ENCODE measurements around the gene FRAT1.

DNA sequence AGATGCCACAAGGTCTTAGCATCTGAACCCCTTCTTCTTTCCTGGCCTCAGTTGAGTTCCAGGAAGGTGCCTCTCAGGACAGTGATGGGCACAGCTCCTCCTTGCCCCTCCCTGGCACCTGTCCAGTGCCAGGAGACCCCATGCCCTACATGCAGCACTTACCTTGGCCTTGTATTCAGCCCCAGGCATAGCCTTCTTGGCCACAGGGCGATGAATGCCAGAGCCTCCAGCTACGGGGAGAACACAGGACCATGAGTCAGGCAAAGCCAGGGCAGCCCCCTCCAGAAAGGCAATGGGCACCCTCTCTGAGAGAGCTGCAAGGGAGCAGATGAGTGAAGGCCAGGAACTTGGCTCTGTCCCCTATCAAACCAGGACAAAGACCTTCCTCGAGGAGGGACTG, 39.7 kb downstream of the FRAT1 start:
- TF ChIP-seq EP300 (IDR thresholded peaks at IDR 0.05; ENCODE audit: borderline replicate concordance in 1 of 2, low read depth in 1 of 2, low read length in 1 of 2) (no peak), JUND (IDR thresholded peaks at IDR 0.05) (no peak), GABPA (IDR thresholded peaks at IDR 0.05; ENCODE audit: low read depth) (no peak), TCF12 (IDR thresholded peaks at IDR 0.05) (no peak), FOSL2 (IDR thresholded peaks at IDR 0.05; ENCODE audit: borderline replicate concordance, low read depth) (no peak)
- TF ChIP-seq, protein P1, sequence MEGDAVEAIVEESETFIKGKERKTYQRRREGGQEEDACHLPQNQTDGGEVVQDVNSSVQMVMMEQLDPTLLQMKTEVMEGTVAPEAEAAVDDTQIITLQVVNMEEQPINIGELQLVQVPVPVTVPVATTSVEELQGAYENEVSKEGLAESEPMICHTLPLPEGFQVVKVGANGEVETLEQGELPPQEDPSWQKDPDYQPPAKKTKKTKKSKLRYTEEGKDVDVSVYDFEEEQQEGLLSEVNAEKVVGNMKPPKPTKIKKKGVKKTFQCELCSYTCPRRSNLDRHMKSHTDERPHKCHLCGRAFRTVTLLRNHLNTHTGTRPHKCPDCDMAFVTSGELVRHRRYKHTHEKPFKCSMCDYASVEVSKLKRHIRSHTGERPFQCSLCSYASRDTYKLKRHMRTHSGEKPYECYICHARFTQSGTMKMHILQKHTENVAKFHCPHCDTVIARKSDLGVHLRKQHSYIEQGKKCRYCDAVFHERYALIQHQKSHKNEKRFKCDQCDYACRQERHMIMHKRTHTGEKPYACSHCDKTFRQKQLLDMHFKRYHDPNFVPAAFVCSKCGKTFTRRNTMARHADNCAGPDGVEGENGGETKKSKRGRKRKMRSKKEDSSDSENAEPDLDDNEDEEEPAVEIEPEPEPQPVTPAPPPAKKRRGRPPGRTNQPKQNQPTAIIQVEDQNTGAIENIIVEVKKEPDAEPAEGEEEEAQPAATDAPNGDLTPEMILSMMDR (IDR thresholded peaks at IDR 0.05) = no peak
- TF ChIP-seq, protein P2, sequence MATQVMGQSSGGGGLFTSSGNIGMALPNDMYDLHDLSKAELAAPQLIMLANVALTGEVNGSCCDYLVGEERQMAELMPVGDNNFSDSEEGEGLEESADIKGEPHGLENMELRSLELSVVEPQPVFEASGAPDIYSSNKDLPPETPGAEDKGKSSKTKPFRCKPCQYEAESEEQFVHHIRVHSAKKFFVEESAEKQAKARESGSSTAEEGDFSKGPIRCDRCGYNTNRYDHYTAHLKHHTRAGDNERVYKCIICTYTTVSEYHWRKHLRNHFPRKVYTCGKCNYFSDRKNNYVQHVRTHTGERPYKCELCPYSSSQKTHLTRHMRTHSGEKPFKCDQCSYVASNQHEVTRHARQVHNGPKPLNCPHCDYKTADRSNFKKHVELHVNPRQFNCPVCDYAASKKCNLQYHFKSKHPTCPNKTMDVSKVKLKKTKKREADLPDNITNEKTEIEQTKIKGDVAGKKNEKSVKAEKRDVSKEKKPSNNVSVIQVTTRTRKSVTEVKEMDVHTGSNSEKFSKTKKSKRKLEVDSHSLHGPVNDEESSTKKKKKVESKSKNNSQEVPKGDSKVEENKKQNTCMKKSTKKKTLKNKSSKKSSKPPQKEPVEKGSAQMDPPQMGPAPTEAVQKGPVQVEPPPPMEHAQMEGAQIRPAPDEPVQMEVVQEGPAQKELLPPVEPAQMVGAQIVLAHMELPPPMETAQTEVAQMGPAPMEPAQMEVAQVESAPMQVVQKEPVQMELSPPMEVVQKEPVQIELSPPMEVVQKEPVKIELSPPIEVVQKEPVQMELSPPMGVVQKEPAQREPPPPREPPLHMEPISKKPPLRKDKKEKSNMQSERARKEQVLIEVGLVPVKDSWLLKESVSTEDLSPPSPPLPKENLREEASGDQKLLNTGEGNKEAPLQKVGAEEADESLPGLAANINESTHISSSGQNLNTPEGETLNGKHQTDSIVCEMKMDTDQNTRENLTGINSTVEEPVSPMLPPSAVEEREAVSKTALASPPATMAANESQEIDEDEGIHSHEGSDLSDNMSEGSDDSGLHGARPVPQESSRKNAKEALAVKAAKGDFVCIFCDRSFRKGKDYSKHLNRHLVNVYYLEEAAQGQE (IDR thresholded peaks at IDR 0.05; ENCODE audit: low read depth, low read length) = no peak

Data from SK-N-SH (cell line).